Caco-2 (cell line): ENCODE measurements around the gene CDHR4. TPM values are rescaled to one million over a fixed set of nuclear protein-coding genes. Genes with fewer than 3 reads are reported as not detected.

Experiments used
- BruUV-seq: library from RNA; stranded (reverse); fragments of 400-500 nt; replicated peaks from 2 replicates; lab custom pipeline; 2021; lab: Mats Ljungman, UMichigan
- CTCF ChIA-PET: fragments of 300-600 bp; sonication (Branson Sonifier 250); formaldehyde crosslinking; loops from one replicate; lab custom pipeline; 2022; ENCODE audit warnings: antibody characterized with exemption; lab: Charles Lee
- POLR2A ChIA-PET: fragments of 300-600 bp; sonication (Branson Sonifier 250); formaldehyde crosslinking; loops from one replicate; lab custom pipeline; 2022; ENCODE audit warnings: antibody characterized with exemption; lab: Charles Lee
- DNase-seq, 2 experiments: peaks; one replicate each; pipeline versions ENCODE4 v3.0.0 to v3.0.0-alpha.2; 2020 to 2022
- H3K27me3 ChIP-seq: replicated peaks from 2 replicates; pipeline ENCODE4 v1.6.0; 2011; ENCODE audit warnings: low read length; ENCODE audit not compliant: control insufficient read depth, insufficient read depth
- H3K36me3 ChIP-seq: 2 replicates; pipeline ENCODE4 v1.5.1; 2011; ENCODE audit warnings: low read length; ENCODE audit not compliant: control insufficient read depth, insufficient read depth
- H3K4me1 ChIP-seq: fragments of 250-450 bp; sonication (Bioruptor Pico); 2 replicates; pipeline ENCODE4 v1.5.1; 2020; ENCODE audit warnings: mild to moderate bottlenecking
- H3K4me3 ChIP-seq: 2 replicates; pipeline ENCODE4 v1.5.1; 2011; ENCODE audit warnings: low read depth, mild to moderate bottlenecking, control low read depth, low read length
- H3K9me3 ChIP-seq: fragments of 250-450 bp; sonication (Bioruptor Pico); 2 replicates; pipeline ENCODE4 v1.5.1; 2020; ENCODE audit warnings: mild to moderate bottlenecking, moderate library complexity
- H3K27ac Mint-ChIP-seq: one replicate; pipeline ENCODE4 v1.8.0; 2022; ENCODE audit warnings: mixed read lengths; ENCODE audit not compliant: unreplicated experiment
- H3K27me3 Mint-ChIP-seq: one replicate; pipeline ENCODE4 v1.8.0; 2022; ENCODE audit warnings: mixed read lengths; ENCODE audit not compliant: insufficient read depth, unreplicated experiment
- H3K36me3 Mint-ChIP-seq: one replicate; pipeline ENCODE4 v1.8.0; 2022; ENCODE audit warnings: mild to moderate bottlenecking, mixed read lengths; ENCODE audit not compliant: insufficient read depth, unreplicated experiment
- H3K4me1 Mint-ChIP-seq: one replicate; pipeline ENCODE4 v1.8.0; 2022; ENCODE audit warnings: low read depth, mixed read lengths; ENCODE audit not compliant: unreplicated experiment
- H3K4me3 Mint-ChIP-seq: one replicate; pipeline ENCODE4 v1.8.0; 2022; ENCODE audit warnings: mild to moderate bottlenecking, moderate library complexity, mixed read lengths; ENCODE audit not compliant: unreplicated experiment
- H3K9me3 Mint-ChIP-seq: one replicate; pipeline ENCODE4 v1.8.0; 2022; ENCODE audit warnings: mixed read lengths; ENCODE audit not compliant: unreplicated experiment
- CTCF ChIP-seq, 2 experiments: fragments of 200-600 bp in 1 of 2; IDR thresholded peaks; 1 replicate in 1 of 2; 2 replicates in 1 of 2; pipeline versions ENCODE4 v1.5.1 to v1.8.0; 2011 to 2022; ENCODE audit warnings: antibody characterized with exemption in 1 of 2, control low read depth in 1 of 2, inconsistent platforms in 1 of 2, low read depth in 1 of 2, low read length in 1 of 2, mild to moderate bottlenecking in 1 of 2, moderate library complexity in 1 of 2; ENCODE audit not compliant: insufficient read depth in 1 of 2, severe bottlenecking in 1 of 2, unreplicated experiment in 1 of 2
- intact Hi-C: fragments of 100-400 bp; cut with micrococcal nuclease; formaldehyde crosslinking; loops from one replicate; pipeline ENCODE4 v1.10.0; 2022; ENCODE audit not compliant: unreplicated experiment
- total RNA-seq: library from RNA; stranded (reverse); gene quantifications from 2 replicates; pipeline ENCODE4 v1.2.3, GENCODE V29; 2022

Gene CDHR4
- total RNA-seq, 1 experiment from 2014 or later, result not detected

- no peaks in the 10 kb centered on the region for H3K36me3 ChIP-seq
- ChIA-PET CTCF (no interaction called here), POLR2A (no interaction called here)
- Mint-ChIP-seq H3K4me3 (no peak overlapping the region), H3K27me3 (no peaks in the 10 kb centered on the region), H3K4me1 (no peaks in the 10 kb centered on the region), H3K36me3 (no peaks in the 10 kb centered on the region), H3K9me3 (no peaks in the 10 kb centered on the region), H3K27ac (no peak overlapping the region)
- no TSS peak for BruUV-seq
- no peak for DNase-seq
- TF ChIP-seq CTCF (IDR thresholded peaks at IDR 0.05; ENCODE audit: insufficient read depth in 1 of 2, low read depth in 1 of 2, low read length in 1 of 2, severe bottlenecking in 1 of 2, unreplicated experiment in 1 of 2), result no peak
- no peak overlapping the region for H3K4me3 ChIP-seq
- intact Hi-C loops, result no loop called here
- H3K4me1 ChIP-seq, result 0 out of 2 replicates have a peak, but pooled peaks cover 3% of the 10 kb centered on the region
- no peaks in the 10 kb centered on the region for H3K9me3 ChIP-seq
- no peaks in the 10 kb centered on the region for H3K27me3 ChIP-seq
Observed at GRCh38 chr3:49792371-49793150, 7.1 kb downstream of the CDHR4 start.

- Mint-ChIP-seq H3K4me3 (no peak overlapping the region), H3K4me1 (no peaks in the 10 kb centered on the region), H3K27me3 (no peaks in the 10 kb centered on the region), H3K9me3 (no peaks in the 10 kb centered on the region), H3K36me3 (peaks cover 6% of the 10 kb centered on the region), H3K27ac (no peak overlapping the region)
- H3K4me1 ChIP-seq, result 0 out of 2 replicates have a peak, but pooled peaks cover 7% of the 10 kb centered on the region
- DNase-seq, result no peak
- no peak overlapping the region for H3K4me3 ChIP-seq
- ChIA-PET CTCF (no interaction called here), POLR2A (no interaction called here)
- TF ChIP-seq CTCF (IDR thresholded peaks at IDR 0.05; ENCODE audit: insufficient read depth in 1 of 2, low read depth in 1 of 2, low read length in 1 of 2, severe bottlenecking in 1 of 2, unreplicated experiment in 1 of 2), result no peak
- BruUV-seq, result no TSS peak
- H3K27me3 ChIP-seq, result no peaks in the 10 kb centered on the region
- no peaks in the 10 kb centered on the region for H3K36me3 ChIP-seq
- intact Hi-C loops, result no loop called here
- no peaks in the 10 kb centered on the region for H3K9me3 ChIP-seq
Observed at GRCh38 chr3:49791571-49791970, 8.1 kb downstream of the CDHR4 start.

GRCh38 chr3:49790626-49791411 lies 8.9 kb downstream of the CDHR4 start:
- H3K9me3 Mint-ChIP-seq, result no peaks in the 10 kb centered on the region
- ChIA-PET POLR2A (no interaction called here), CTCF (interaction anchor here (0.9 kb wide), 1 partner anchor 10 kb away, joined by 3 read pairs; no protein-coding TSS in a partner anchor)
- Histone ChIP-seq H3K27me3 (no peaks in the 10 kb centered on the region), H3K4me3 (no peak overlapping the region), H3K36me3 (no peaks in the 10 kb centered on the region), H3K9me3 (no peaks in the 10 kb centered on the region), H3K4me1 (0 out of 2 replicates have a peak, but pooled peaks cover 7% of the 10 kb centered on the region)
- no TSS peak for BruUV-seq
- H3K36me3 Mint-ChIP-seq, result peaks cover 8% of the 10 kb centered on the region
- H3K27me3 Mint-ChIP-seq, result no peaks in the 10 kb centered on the region
- no peak overlapping the region for H3K4me3 Mint-ChIP-seq
- no peak for TF ChIP-seq CTCF (IDR thresholded peaks at IDR 0.05; ENCODE audit: insufficient read depth in 1 of 2, low read depth in 1 of 2, low read length in 1 of 2, severe bottlenecking in 1 of 2, unreplicated experiment in 1 of 2)
- DNase-seq, result no peak
- no peaks in the 10 kb centered on the region for H3K4me1 Mint-ChIP-seq
- H3K27ac Mint-ChIP-seq, result no peak overlapping the region
- intact Hi-C loops, result no loop called here
